CD4-positive, alpha-beta T cell treated with Interleukin-10 for 1 hour (primary cell): ENCODE results near the gene CDK17.
A peak's percentile ranks its signal among the peaks of the same experiment; 100 is the strongest.
"Not testable (repeated sequence)": the region's sequence is repeated elsewhere in the genome, so short reads cannot be mapped to it uniquely, and the experiment has no call there.

Experiments used
- DNase-seq: peaks from one replicate; pipeline ENCODE4 v3.0.0-alpha.2; 2020

Gene CDK17

GRCh38 chr12:96416033-96416799 lies 16.0 kb upstream of the CDK17 start:
- DNase-seq: no peak

- no peak for DNase-seq
Observed at GRCh38 chr12:96414637-96415036, 14.4 kb upstream of the CDK17 start.

GRCh38 chr12:96412431-96412830 lies 12.2 kb upstream of the CDK17 start:
- DNase-seq: no peak

- no peak for DNase-seq
Observed at GRCh38 chr12:96409731-96410130, 9.5 kb upstream of the CDK17 start.

- no peak for DNase-seq
Observed at GRCh38 chr12:96408993-96409392, 8.8 kb upstream of the CDK17 start.

GRCh38 chr12:96407429-96408097 lies 7.3 kb upstream of the CDK17 start:
- DNase-seq: not testable (repeated sequence)

- DNase-seq: no peak
Observed at GRCh38 chr12:96404696-96405095, 4.5 kb upstream of the CDK17 start.

- no peak for DNase-seq
Observed at GRCh38 chr12:96403870-96404269, 3.6 kb upstream of the CDK17 start.

GRCh38 chr12:96402522-96402921 lies 2.3 kb upstream of the CDK17 start:
- not testable (repeated sequence) for DNase-seq

GRCh38 chr12:96402061-96402460 lies 1.8 kb upstream of the CDK17 start:
- peak; percentile 45 for DNase-seq

- DNase-seq: peak; percentile 73
Observed at GRCh38 chr12:96401076-96401871, 1.0 kb upstream of the CDK17 start.

- no peak for DNase-seq
Observed at GRCh38 chr12:96400631-96401075, 414 bp upstream of the CDK17 start.

GRCh38 chr12:96399120-96399918 lies 920 bp downstream of the CDK17 start:
- peak; percentile 84 for DNase-seq

- no peak for DNase-seq
Observed at GRCh38 chr12:96398424-96399119, 1.7 kb downstream of the CDK17 start.

GRCh38 chr12:96397756-96398423 lies 2.3 kb downstream of the CDK17 start:
- no peak for DNase-seq

- DNase-seq: no peak
Observed at GRCh38 chr12:96396914-96397313, 3.3 kb downstream of the CDK17 start.

- DNase-seq: no peak
Observed at GRCh38 chr12:96396209-96396608, 4.0 kb downstream of the CDK17 start.

GRCh38 chr12:96395236-96395635 lies 5.0 kb downstream of the CDK17 start:
- DNase-seq: no peak

GRCh38 chr12:96393229-96393628 lies 7.0 kb downstream of the CDK17 start:
- not testable (repeated sequence) for DNase-seq

GRCh38 chr12:96392397-96392796 lies 7.8 kb downstream of the CDK17 start:
- no peak for DNase-seq

- no peak for DNase-seq
Observed at GRCh38 chr12:96387981-96388380, 12.3 kb downstream of the CDK17 start.
